H1 (cell line): ENCODE results near the gene EPHA2. TPM values are rescaled to one million over a fixed set of nuclear protein-coding genes. Genes with fewer than 3 reads are reported as not detected.

Source experiments
- CTCF ChIA-PET: fragments of 300-600 bp; sonication (Branson Sonifier 250); formaldehyde crosslinking; loops from one replicate; lab custom pipeline; 2021; ENCODE audit not compliant: partially characterized antibody; lab: Charles Lee
- POLR2A ChIA-PET: fragments of 300-600 bp; sonication (Branson Sonifier 250); formaldehyde crosslinking; loops from one replicate; lab custom pipeline; 2021; ENCODE audit warnings: inconsistent platforms; ENCODE audit not compliant: partially characterized antibody; lab: Charles Lee
- DNase-seq, 2 experiments: peaks; one replicate each; pipeline versions ENCODE4 v3.0.0 to v3.0.0-alpha.2; 2010 to 2022; ENCODE audit warnings: low spot score in 2 of 2, low read depth in 1 of 2, mixed read lengths in 1 of 2
- FAIRE-seq: peaks from 2 replicates; lab custom pipeline; 2011; peaks lifted over from hg19 to GRCh38; lab: Jason Lieb, UNC
- H2AFZ ChIP-seq: 2 replicates; pipeline ENCODE4 v1.8.1; 2012; ENCODE audit warnings: low read length, inconsistent platforms
- H2AK5ac ChIP-seq: 2 replicates; pipeline ENCODE4 v1.6.1; 2013; ENCODE audit warnings: low read depth, low read length
- H2BK120ac ChIP-seq: replicated peaks from 2 replicates; pipeline ENCODE3; 2013; ENCODE audit warnings: low read depth, low read length, inconsistent platforms
- H2BK12ac ChIP-seq: 2 replicates; pipeline ENCODE4 v1.6.1; 2013; ENCODE audit warnings: low read depth, low read length
- H2BK15ac ChIP-seq: 2 replicates; pipeline ENCODE4 v1.6.1; 2013; ENCODE audit warnings: low read length
- H2BK20ac ChIP-seq: 2 replicates; pipeline ENCODE4 v1.6.1; 2013; ENCODE audit warnings: low read length
- H2BK5ac ChIP-seq: 2 replicates; pipeline ENCODE4 v1.6.1; 2013; ENCODE audit warnings: low read depth, low read length
- H3K14ac ChIP-seq: 2 replicates; pipeline ENCODE4 v1.6.1; 2013; ENCODE audit warnings: inconsistent platforms; ENCODE audit not compliant: insufficient read length
- H3K18ac ChIP-seq: 2 replicates; pipeline ENCODE4 v1.6.1; 2013; ENCODE audit warnings: low read length; ENCODE audit errors: extremely low read depth
- H3K23ac ChIP-seq: 2 replicates; pipeline ENCODE4 v1.6.1; 2013; ENCODE audit warnings: inconsistent platforms; ENCODE audit not compliant: insufficient read length
- H3K23me2 ChIP-seq: 2 replicates; pipeline ENCODE4 v1.6.1; 2013; ENCODE audit warnings: low read depth, low read length
- H3K27ac ChIP-seq: 2 replicates; pipeline ENCODE4 v1.6.1; 2011; ENCODE audit warnings: low read depth, low read length, inconsistent platforms
- H3K27me3 ChIP-seq, 4 experiments: replicated peaks in 1 of 4; 1 replicate in 1 of 4; 2 replicates in 3 of 4; pipeline versions ENCODE4 v1.6.1 to v1.8.1; 2011 to 2013; ENCODE audit warnings: low read length in 3 of 4, mild to moderate bottlenecking in 3 of 4, inconsistent platforms in 2 of 4, mixed read lengths in 2 of 4, moderate library complexity in 1 of 4; ENCODE audit not compliant: control insufficient read depth in 3 of 4, insufficient read depth in 3 of 4; ENCODE audit errors: extremely low read depth in 1 of 4
- H3K36me3 ChIP-seq, 4 experiments: 2 replicates each; pipeline versions ENCODE4 v1.6.1 to v1.8.1; 2011 to 2013; ENCODE audit warnings: mild to moderate bottlenecking in 4 of 4, low read length in 3 of 4, moderate library complexity in 2 of 4, control low read depth in 1 of 4, inconsistent platforms in 1 of 4; ENCODE audit not compliant: insufficient read depth in 4 of 4, control insufficient read depth in 2 of 4
- H3K4ac ChIP-seq: replicated peaks from 2 replicates; pipeline ENCODE3; 2013; ENCODE audit warnings: low read length, low read depth, mixed read lengths, inconsistent platforms; ENCODE audit not compliant: insufficient read length
- H3K4me1 ChIP-seq, 4 experiments: replicated peaks in 1 of 4; 1 replicate in 1 of 4; 2 replicates in 3 of 4; pipeline versions ENCODE4 v1.6.1 to v1.8.1; 2011 to 2013; ENCODE audit warnings: low read length in 3 of 4, inconsistent platforms in 2 of 4, mixed read lengths in 1 of 4; ENCODE audit not compliant: insufficient read depth in 4 of 4, control insufficient read depth in 3 of 4
- H3K4me2 ChIP-seq, 2 experiments: 2 replicates each; pipeline versions ENCODE4 v1.6.1 to v1.8.1; 2011 to 2013; ENCODE audit warnings: low read depth in 2 of 2, low read length in 2 of 2, control low read depth in 1 of 2, inconsistent platforms in 1 of 2, mild to moderate bottlenecking in 1 of 2; ENCODE audit not compliant: insufficient read depth in 1 of 2
- H3K4me3 ChIP-seq, 4 experiments: fragments of 200-600, 300-600 bp in 1 of 4; sonication (generic), shearing (Covaris generic), sonication (Bioruptor Twin) in 1 of 4; 2 replicates each; pipeline versions ENCODE4 v1.5.1 to v1.8.1; 2011 to 2016; ENCODE audit warnings: low read length in 4 of 4, low read depth in 3 of 4, control low read depth in 2 of 4, inconsistent platforms in 2 of 4, mild to moderate bottlenecking in 2 of 4, mixed read lengths in 1 of 4, moderate library complexity in 1 of 4; ENCODE audit not compliant: insufficient read depth in 2 of 4; ENCODE audit errors: extremely low read depth in 1 of 4
- H3K56ac ChIP-seq: replicated peaks from 2 replicates; pipeline ENCODE3; 2013; ENCODE audit warnings: low read depth, mild to moderate bottlenecking, mixed read lengths, low read length, inconsistent platforms; ENCODE audit not compliant: insufficient read length
- H3K79me1 ChIP-seq: 2 replicates; pipeline ENCODE4 v1.6.1; 2013; ENCODE audit warnings: low read depth, low read length, control low read depth
- H3K79me2 ChIP-seq, 2 experiments: 2 replicates each; pipeline versions ENCODE4 v1.6.1 to v1.8.1; 2012 to 2013; ENCODE audit warnings: low read length in 2 of 2, mild to moderate bottlenecking in 2 of 2, inconsistent platforms in 1 of 2; ENCODE audit not compliant: insufficient read depth in 2 of 2, control insufficient read depth in 1 of 2
- H3K9ac ChIP-seq, 4 experiments: replicated peaks in 1 of 4; 1 replicate in 1 of 4; 2 replicates in 3 of 4; pipeline versions ENCODE4 v1.6.1 to v1.8.1; 2011 to 2013; ENCODE audit warnings: low read depth in 3 of 4, low read length in 3 of 4, control low read depth in 2 of 4, mild to moderate bottlenecking in 2 of 4, moderate library complexity in 2 of 4, inconsistent platforms in 1 of 4; ENCODE audit errors: extremely low read depth in 1 of 4
- H3K9me3 ChIP-seq, 2 experiments: 2 replicates each; pipeline versions ENCODE4 v1.6.1 to v1.8.1; 2012 to 2013; ENCODE audit warnings: mild to moderate bottlenecking in 2 of 2, moderate library complexity in 2 of 2, control low read depth in 1 of 2, inconsistent platforms in 1 of 2, low read depth in 1 of 2, low read length in 1 of 2, mixed read lengths in 1 of 2; ENCODE audit not compliant: insufficient read depth in 2 of 2
- H4K20me1 ChIP-seq, 2 experiments: replicated peaks in 1 of 2; 2 replicates each; pipeline versions ENCODE3 to v1.8.1; 2011 to 2013; ENCODE audit warnings: inconsistent platforms in 2 of 2, low read length in 2 of 2, mild to moderate bottlenecking in 1 of 2; ENCODE audit not compliant: insufficient read depth in 2 of 2, control insufficient read depth in 1 of 2
- H4K5ac ChIP-seq: 2 replicates; pipeline ENCODE4 v1.6.1; 2013; ENCODE audit warnings: low read length, low read depth, mixed read lengths, inconsistent platforms; ENCODE audit not compliant: insufficient read length
- H4K8ac ChIP-seq: 2 replicates; pipeline ENCODE4 v1.8.0; 2013; ENCODE audit warnings: mild to moderate bottlenecking, moderate library complexity, low read length, inconsistent platforms; ENCODE audit not compliant: insufficient read depth; ENCODE audit errors: extremely low read depth
- H4K91ac ChIP-seq: replicated peaks from 2 replicates; pipeline ENCODE3; 2013; ENCODE audit warnings: low read length, mixed read lengths, inconsistent platforms; ENCODE audit not compliant: insufficient read length
- BCL11A ChIP-seq, 2 experiments: IDR thresholded peaks; one replicate each; pipeline ENCODE4 v1.6.1; 2011; ENCODE audit warnings: low read depth in 2 of 2, low read length in 2 of 2, mild to moderate bottlenecking in 2 of 2
- CHD1 ChIP-seq: IDR thresholded peaks from 2 replicates; pipeline ENCODE4 v1.6.1; 2012; ENCODE audit warnings: low read depth, low read length, improper control_type of control experiment
- CHD2 ChIP-seq: IDR thresholded peaks from 2 replicates; pipeline ENCODE4 v1.6.1; 2012; ENCODE audit warnings: low read length, improper control_type of control experiment
- EP300 ChIP-seq, 2 experiments: IDR thresholded peaks; 1 replicate in 1 of 2; 2 replicates in 1 of 2; pipeline ENCODE4 v1.6.1; 2011 to 2012; ENCODE audit warnings: low read depth in 2 of 2, low read length in 2 of 2, mild to moderate bottlenecking in 2 of 2, borderline replicate concordance in 1 of 2, inconsistent platforms in 1 of 2, moderate library complexity in 1 of 2
- GTF2F1 ChIP-seq: IDR thresholded peaks from 2 replicates; pipeline ENCODE4 v1.6.1; 2012; ENCODE audit warnings: low read depth, low read length, improper control_type of control experiment, borderline replicate concordance
- JUN ChIP-seq: IDR thresholded peaks from 2 replicates; pipeline ENCODE4 v1.6.1; 2011; ENCODE audit warnings: low read depth, mild to moderate bottlenecking, improper control_type of control experiment, low read length
- NANOG ChIP-seq: IDR thresholded peaks from 2 replicates; pipeline ENCODE4 v1.6.1; 2011; ENCODE audit warnings: low read length, low read depth, mild to moderate bottlenecking, inconsistent platforms; ENCODE audit not compliant: insufficient read depth, poor library complexity, severe bottlenecking
- RXRA ChIP-seq: IDR thresholded peaks from 2 replicates; pipeline ENCODE4 v1.6.1; 2011; ENCODE audit warnings: low read depth, mild to moderate bottlenecking, low read length, moderate library complexity; ENCODE audit not compliant: insufficient read depth
- SAP30 ChIP-seq: fragments of 300-600 bp; sonication (generic); IDR thresholded peaks from 2 replicates; pipeline ENCODE4 v1.7.1; 2012; ENCODE audit warnings: low read length, moderate library complexity, mild to moderate bottlenecking, inconsistent platforms; ENCODE audit not compliant: insufficient read depth, insufficient replicate concordance
- TAF1 ChIP-seq: IDR thresholded peaks from 2 replicates; pipeline ENCODE4 v1.6.1; 2011; ENCODE audit warnings: mild to moderate bottlenecking, low read depth, low read length
- YY1 ChIP-seq: IDR thresholded peaks from 2 replicates; pipeline ENCODE4 v1.6.1; 2011; ENCODE audit warnings: low read depth, mild to moderate bottlenecking, low read length
- WGBS, 2 experiments: shearing (Covaris generic) in 1 of 2; methylation state at CpG; one replicate each; pipeline versions ENCODE4 v1.1.6 to v1.1.7; 2013 to 2015; ENCODE audit warnings: low lambda C conversion rate in 2 of 2, mixed read lengths in 2 of 2, inconsistent platforms in 1 of 2, low coverage in 1 of 2, missing lambda C conversion rate in 1 of 2; ENCODE audit not compliant: insufficient replicate concordance in 2 of 2, insufficient coverage in 1 of 2, insufficient read length in 1 of 2; ENCODE audit errors: extremely low coverage in 1 of 2, missing lambda C conversion rate in 1 of 2; 5-methylcytosine and 5-hydroxymethylcytosine counted together
- polyA plus RNA-seq, 7 experiments: library from polyadenylated mRNA; depleted of rRNA in 3 of 7; stranded (reverse) in 5 of 7; unstranded in 2 of 7; fragments of >200 nt in 5 of 7; fragments of 200-250 nt in 2 of 7; gene quantifications; 1 replicate in 5 of 7; 2 replicates in 1 of 7; 4 replicates in 1 of 7; pipeline versions ENCODE4 v1.2.1 to v1.2.3, GENCODE V29; 2011 to 2013; ENCODE audit warnings: missing spikeins in 2 of 7, mixed read lengths in 2 of 7
- total RNA-seq: library from RNA; stranded (reverse); fragmentation: NEBNext Ultra II Directional; extraction: Animal tissue kit (Norgen Biotek cat#: 25700); gene quantifications from 2 replicates; pipeline ENCODE4 v1.2.1, GENCODE V29; 2021
- TF ChIP-seq, protein P1 (sequence below): IDR thresholded peaks from 2 replicates; pipeline ENCODE4 v1.6.1; 2012; ENCODE audit warnings: inconsistent platforms
- TF ChIP-seq, protein P2 (sequence below): IDR thresholded peaks from 2 replicates; pipeline ENCODE4 v1.6.1; 2011; ENCODE audit warnings: low read depth, mild to moderate bottlenecking, low read length; ENCODE audit not compliant: insufficient read depth

The EPHA2 gene
- total and polyA plus RNA-seq, 2 of the 8 experiments (the other 6 are each of a cell fraction or from before 2014, with no cell fraction given), result 26.8 to 33.6 TPM

DNA sequence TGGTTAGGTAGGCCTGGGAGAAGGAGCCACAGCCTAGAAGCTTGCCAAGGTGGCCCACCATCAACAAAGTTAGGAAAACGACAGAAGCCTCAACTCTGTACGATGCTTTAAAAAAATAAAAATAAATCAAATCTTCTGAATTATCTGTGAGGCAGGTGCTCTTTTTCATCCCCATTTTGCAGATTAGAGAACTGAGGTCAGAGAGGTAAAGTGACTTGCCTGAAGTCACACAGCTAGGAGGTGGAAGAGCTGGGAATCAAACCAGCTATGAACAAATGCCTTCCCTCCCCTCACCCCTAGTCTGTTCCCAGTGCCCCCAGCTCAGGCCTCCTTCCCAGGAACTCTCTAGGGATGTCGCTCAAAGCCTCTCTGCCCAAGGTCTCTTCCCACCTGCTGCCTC lies 30.4 kb downstream of the EPHA2 start:
- Histone ChIP-seq H4K91ac (no peak overlapping the region), H2BK15ac (no peak overlapping the region), H3K79me2 (no peaks in the 10 kb centered on the region), H3K56ac (no peak overlapping the region), H3K9ac (no peak overlapping the region), H2AK5ac (no peak overlapping the region), H2BK20ac (no peak overlapping the region), H3K4me2 (no peak overlapping the region), H2AFZ (no peak overlapping the region), H2BK120ac (no peak overlapping the region), H3K27ac (no peak overlapping the region), H3K36me3 (peaks cover 10 to 53% (median 35%) of the 10 kb centered on the region in 4 experiments; a peak in 7 of 8 replicates), H3K18ac (no peak overlapping the region), H3K23ac (no peak overlapping the region), H3K14ac (no peak overlapping the region), H3K27me3 (no peaks in the 10 kb centered on the region), H4K8ac (no peak overlapping the region), H3K4ac (no peak overlapping the region), H3K79me1 (no peaks in the 10 kb centered on the region; the same call in none of the 2 replicates), H3K23me2 (no peaks in the 10 kb centered on the region), H2BK5ac (no peak overlapping the region), H4K20me1 (peaks cover 3 to 16% of the 10 kb centered on the region in 2 experiments), H2BK12ac (no peak overlapping the region), H3K9me3 (no peaks in the 10 kb centered on the region), H3K4me3 (no peak overlapping the region), H4K5ac (no peak overlapping the region), H3K4me1 (peaks cover 0 to 12% (median 5%) of the 10 kb centered on the region in 4 experiments; a peak in 5 of 7 replicates)
- DNase-seq, result no peak
- CTCF ChIA-PET, result interaction anchor here (31.3 kb wide), 1 partner anchor 46 kb away, joined by 522 read pairs; the partner anchor contains the start of gene FAM131C
- 84% methylated on average over 3 of the region's 3 CpGs; no CpG with 5 or more reads in 1 of the 2 experiments for WGBS, 2 experiments
- FAIRE-seq, result no peak
- POLR2A ChIA-PET, result interaction anchor here (1.4 to 2.9 kb wide), 3 partner anchors 9 to 20 kb away, joined by 3 to 10 read pairs (median 5); no protein-coding TSS in a partner anchor
- no peak for TF ChIP-seq SAP30
- no peak for TF ChIP-seq YY1
- no peak for TF ChIP-seq JUN
- no peak for TF ChIP-seq CHD1
- TF ChIP-seq CHD2, result no peak
- no peak for TF ChIP-seq BCL11A (IDR thresholded peaks at IDR 0.05; ENCODE audit: low read depth in 2 of 2, low read length in 2 of 2)
- TF ChIP-seq, protein P1, sequence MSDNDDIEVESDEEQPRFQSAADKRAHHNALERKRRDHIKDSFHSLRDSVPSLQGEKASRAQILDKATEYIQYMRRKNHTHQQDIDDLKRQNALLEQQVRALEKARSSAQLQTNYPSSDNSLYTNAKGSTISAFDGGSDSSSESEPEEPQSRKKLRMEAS, result no peak
- TF ChIP-seq, protein P2, sequence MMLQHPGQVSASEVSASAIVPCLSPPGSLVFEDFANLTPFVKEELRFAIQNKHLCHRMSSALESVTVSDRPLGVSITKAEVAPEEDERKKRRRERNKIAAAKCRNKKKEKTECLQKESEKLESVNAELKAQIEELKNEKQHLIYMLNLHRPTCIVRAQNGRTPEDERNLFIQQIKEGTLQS, result no peak
- no peak for TF ChIP-seq GTF2F1
- TF ChIP-seq TAF1, result no peak
- TF ChIP-seq NANOG, result no peak
- no peak for TF ChIP-seq RXRA
- TF ChIP-seq EP300 (IDR thresholded peaks at IDR 0.05; ENCODE audit: borderline replicate concordance in 1 of 2, low read depth in 2 of 2, low read length in 2 of 2), result no peak
